GM12865 (cell line): Measurements from ENCODE around the gene MSANTD4.

Experiments used
- DNase-seq: peaks from one replicate; pipeline ENCODE4 v3.0.0; 2010; ENCODE audit warnings: low read depth
- H3K4me3 ChIP-seq: 2 replicates; pipeline ENCODE4 v1.5.1; 2011; ENCODE audit warnings: mild to moderate bottlenecking, low read depth, low read length, control low read depth
- TF ChIP-seq, protein P1 (sequence below): IDR thresholded peaks from 2 replicates; pipeline ENCODE4 v1.5.1; 2011; ENCODE audit warnings: low read length, control low read depth, low read depth, inconsistent platforms; ENCODE audit not compliant: insufficient read depth; ENCODE audit errors: missing control alignments

Gene MSANTD4

DNA sequence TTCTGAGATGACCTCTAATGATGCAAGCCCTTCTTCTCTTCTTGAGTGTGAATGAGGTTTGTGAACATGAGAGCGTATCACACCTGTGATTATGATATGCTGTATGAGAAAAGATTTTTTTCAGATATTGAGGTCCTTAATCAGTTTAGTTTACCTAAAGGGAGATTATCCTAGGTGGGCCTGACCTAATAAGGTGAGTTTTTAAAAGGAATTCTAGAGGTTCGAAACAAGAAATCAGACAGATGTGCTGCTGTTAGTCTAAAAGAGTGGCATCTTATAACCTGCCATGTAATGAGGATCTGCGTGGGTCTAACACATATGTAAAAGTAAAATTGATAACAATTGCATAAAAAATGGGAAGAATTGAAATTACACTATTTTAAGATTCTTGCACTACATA is 33.8 kb downstream of the MSANTD4 start:
- DNase-seq = no peak
- no peak overlapping the region for H3K4me3 ChIP-seq
- TF ChIP-seq, protein P1, sequence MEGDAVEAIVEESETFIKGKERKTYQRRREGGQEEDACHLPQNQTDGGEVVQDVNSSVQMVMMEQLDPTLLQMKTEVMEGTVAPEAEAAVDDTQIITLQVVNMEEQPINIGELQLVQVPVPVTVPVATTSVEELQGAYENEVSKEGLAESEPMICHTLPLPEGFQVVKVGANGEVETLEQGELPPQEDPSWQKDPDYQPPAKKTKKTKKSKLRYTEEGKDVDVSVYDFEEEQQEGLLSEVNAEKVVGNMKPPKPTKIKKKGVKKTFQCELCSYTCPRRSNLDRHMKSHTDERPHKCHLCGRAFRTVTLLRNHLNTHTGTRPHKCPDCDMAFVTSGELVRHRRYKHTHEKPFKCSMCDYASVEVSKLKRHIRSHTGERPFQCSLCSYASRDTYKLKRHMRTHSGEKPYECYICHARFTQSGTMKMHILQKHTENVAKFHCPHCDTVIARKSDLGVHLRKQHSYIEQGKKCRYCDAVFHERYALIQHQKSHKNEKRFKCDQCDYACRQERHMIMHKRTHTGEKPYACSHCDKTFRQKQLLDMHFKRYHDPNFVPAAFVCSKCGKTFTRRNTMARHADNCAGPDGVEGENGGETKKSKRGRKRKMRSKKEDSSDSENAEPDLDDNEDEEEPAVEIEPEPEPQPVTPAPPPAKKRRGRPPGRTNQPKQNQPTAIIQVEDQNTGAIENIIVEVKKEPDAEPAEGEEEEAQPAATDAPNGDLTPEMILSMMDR = no peak

DNA sequence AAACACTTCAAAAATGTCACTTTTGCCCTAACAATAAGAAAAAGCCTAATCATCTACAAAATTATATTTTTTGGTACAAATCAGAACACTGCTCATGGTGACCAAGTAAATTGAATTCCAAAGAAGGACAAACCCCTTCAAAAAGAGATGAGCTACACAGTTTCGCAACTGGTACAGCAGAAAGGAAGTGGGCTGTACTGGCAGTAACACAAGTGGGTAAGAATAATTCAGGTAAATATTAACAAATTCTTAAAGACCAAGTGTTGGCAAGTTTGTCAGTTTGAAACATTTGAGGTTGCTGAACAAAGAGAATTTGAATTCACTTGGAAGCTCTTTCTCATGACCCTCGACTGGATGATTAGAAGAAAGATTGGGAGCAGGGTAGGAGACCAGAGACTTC is 35.5 kb downstream of the MSANTD4 start:
- DNase-seq = no peak
- TF ChIP-seq, protein P1 = no peak

DNA sequence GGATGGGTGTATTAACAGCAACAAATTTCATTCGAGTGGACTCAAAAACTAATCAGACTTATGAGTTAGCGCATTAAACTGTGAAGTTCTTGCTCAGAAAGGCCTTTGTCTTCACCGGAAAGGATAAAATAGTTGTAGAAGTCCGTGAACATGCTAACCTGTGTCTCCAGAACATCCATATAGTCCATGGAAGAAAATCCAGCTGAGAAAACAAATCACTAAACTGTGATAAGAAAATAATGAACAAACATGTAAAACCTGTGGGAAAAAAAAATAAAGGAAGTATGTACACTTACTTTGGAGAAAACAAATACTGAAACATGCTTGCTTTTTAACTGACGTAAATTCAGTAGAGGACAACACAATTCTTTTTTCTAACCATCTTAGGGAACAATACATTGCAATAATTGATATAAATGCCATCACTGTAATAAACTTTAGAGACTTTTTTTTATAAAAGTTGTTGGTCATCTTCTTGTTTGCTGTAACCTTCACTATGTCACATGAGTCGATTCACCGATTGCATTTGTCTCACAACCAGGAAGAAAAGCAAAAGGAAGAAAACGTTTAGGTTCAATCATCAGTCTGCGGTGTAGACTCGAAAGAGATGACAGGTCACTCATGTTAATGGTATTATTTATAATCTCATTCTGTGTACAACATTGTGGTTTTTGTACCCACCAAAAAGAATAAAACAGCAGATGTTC is 41.9 kb downstream of the MSANTD4 start:
- DNase-seq = no peak
- TF ChIP-seq, protein P1 = no peak

More for the DNA sequence above, 35.5 kb downstream of the MSANTD4 start:
- H3K4me3 ChIP-seq = no peak overlapping the region

DNA sequence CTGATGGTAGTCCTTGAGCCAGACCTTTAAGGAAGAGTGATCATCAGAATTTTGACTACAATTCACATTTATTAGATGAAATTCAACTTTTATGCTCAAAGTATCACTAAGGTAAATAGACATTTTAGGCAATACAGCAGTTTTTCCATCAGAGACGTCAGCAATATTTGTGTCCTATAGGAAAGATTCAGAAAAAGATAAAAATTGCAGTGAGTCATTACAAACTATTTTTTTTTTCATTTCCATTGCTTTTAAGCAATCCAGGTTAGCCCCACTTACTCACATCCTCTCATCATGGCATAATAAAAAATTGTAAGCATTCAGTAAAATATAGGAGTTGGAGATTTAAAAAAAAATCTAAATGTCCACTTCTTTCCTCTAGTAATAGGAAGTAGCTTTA is 46.9 kb downstream of the MSANTD4 start:
- no peak overlapping the region for H3K4me3 ChIP-seq
- TF ChIP-seq, protein P1 = no peak
- no peak for DNase-seq

More for the DNA sequence above, 41.9 kb downstream of the MSANTD4 start:
- H3K4me3 ChIP-seq = no peak overlapping the region

DNA sequence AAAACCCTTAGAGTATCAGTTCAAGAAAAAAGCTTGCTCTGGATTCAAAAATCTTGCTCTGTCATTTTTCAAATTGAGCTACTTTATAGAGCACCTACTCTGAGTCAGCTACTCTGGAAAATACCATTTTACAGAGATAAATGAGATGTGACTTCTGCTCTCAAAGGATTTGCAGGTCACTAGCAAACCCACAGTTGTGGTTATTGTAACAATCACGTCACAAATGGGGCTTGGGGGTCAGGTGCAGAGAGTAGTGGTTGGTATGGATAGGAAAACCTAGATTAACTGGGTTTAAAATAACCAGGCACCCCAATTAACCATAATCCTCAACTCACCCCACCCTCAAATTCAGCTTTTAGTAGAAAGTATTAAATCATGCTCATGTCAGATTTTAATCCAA is 52.3 kb downstream of the MSANTD4 start:
- no peak overlapping the region for H3K4me3 ChIP-seq
- DNase-seq = no peak
- TF ChIP-seq, protein P1 = no peak

DNA sequence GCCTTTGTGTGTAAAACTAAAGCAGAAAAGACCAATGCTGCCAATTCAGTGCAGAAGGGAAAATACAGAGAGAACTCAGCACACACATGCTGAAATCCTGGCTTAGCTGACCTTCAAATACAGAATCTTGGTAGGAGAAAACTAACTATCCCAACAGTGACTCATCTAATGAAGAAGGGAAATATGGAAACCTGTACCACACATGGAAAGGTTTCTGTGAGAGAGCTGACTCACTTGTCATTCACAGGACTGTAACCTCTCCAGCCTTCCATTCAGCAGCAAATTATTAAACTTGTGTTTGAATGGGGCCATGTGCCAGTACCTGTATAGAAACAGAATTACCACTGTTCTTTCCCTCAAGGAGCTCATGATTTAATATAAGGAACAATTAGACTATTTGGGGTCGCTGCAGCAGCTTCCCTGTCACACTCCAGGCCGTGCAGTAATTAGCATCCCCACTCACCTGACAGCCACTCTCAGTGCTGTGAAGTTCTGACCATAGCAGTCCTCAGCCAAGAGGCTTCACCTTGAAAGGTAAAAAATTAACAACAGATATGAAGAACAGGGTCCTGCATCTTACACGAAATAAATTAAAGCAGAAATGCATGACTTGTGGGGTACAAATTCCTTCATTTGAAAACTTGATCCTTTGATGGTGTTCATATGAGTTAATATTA is 53.9 kb downstream of the MSANTD4 start:
- DNase-seq = no peak
- TF ChIP-seq, protein P1 = no peak

More for the DNA sequence above, 53.9 kb downstream of the MSANTD4 start:
- no peak overlapping the region for H3K4me3 ChIP-seq
